Measurements from ENCODE around the gene ZNF548. TPM values are rescaled to one million over a fixed set of nuclear protein-coding genes. Genes with fewer than 3 reads are reported as not detected.

ZNF548 gene
- total RNA-seq, 1 donor from 2014 or later: 26.1 TPM

- H3K27ac Mint-ChIP-seq (ENCODE audit: unreplicated experiment): no peak within 1 kb of the TSS
- peak; percentile 86 for DNase-seq (ENCODE audit: low spot score)
- H3K27me3 Mint-ChIP-seq (ENCODE audit: unreplicated experiment): no peaks in the 10 kb centered on the region
- H3K4me1 Mint-ChIP-seq (ENCODE audit: unreplicated experiment): peaks cover 5% of the 10 kb centered on the region
- peak within 1 kb of the TSS; percentile 91 for H3K4me3 Mint-ChIP-seq (ENCODE audit: unreplicated experiment)
- H3K9me3 Mint-ChIP-seq (ENCODE audit: unreplicated experiment): no peaks in the 10 kb centered on the region
- TF ChIP-seq CTCF (IDR thresholded peaks at IDR 0.05; ENCODE audit: unreplicated experiment): no peak
- H3K36me3 Mint-ChIP-seq (ENCODE audit: low read depth, unreplicated experiment): peaks cover 16% of the 10 kb centered on the region
These were observed 21.4 kb downstream of the ZNF548 start, which contains the start of gene ZNF17 for GRCh38 chr19:57410877-57411671. ZNF17 (plus strand) TSS chr19:57411161; CDS start chr19:57413616, 2,455 bp downstream.

- Mint-ChIP-seq H3K27me3 (ENCODE audit: unreplicated experiment) (no peaks in the 10 kb centered on the region), H3K4me1 (ENCODE audit: unreplicated experiment) (no peaks in the 10 kb centered on the region), H3K36me3 (ENCODE audit: low read depth, unreplicated experiment) (peaks cover 29% of the 10 kb centered on the region)
These were observed 29.8 kb downstream of the ZNF548 start for GRCh38 chr19:57419439-57419838.

GRCh38 chr19:57421037-57421436, 31.4 kb downstream of the ZNF548 start:
- Mint-ChIP-seq H3K27ac (ENCODE audit: unreplicated experiment) (no peak overlapping the region), H3K9me3 (ENCODE audit: unreplicated experiment) (no peaks in the 10 kb centered on the region), H3K4me1 (ENCODE audit: unreplicated experiment) (no peaks in the 10 kb centered on the region), H3K27me3 (ENCODE audit: unreplicated experiment) (no peaks in the 10 kb centered on the region), H3K36me3 (ENCODE audit: low read depth, unreplicated experiment) (peaks cover 17% of the 10 kb centered on the region), H3K4me3 (ENCODE audit: unreplicated experiment) (no peak overlapping the region)
- DNase-seq (ENCODE audit: low spot score): no peak
- TF ChIP-seq CTCF (IDR thresholded peaks at IDR 0.05; ENCODE audit: unreplicated experiment): no peak

More at GRCh38 chr19:57419439-57419838, 29.8 kb downstream of the ZNF548 start:
- Mint-ChIP-seq H3K9me3 (ENCODE audit: unreplicated experiment) (no peaks in the 10 kb centered on the region), H3K4me3 (ENCODE audit: unreplicated experiment) (no peak overlapping the region), H3K27ac (ENCODE audit: unreplicated experiment) (no peak overlapping the region)
- TF ChIP-seq CTCF (IDR thresholded peaks at IDR 0.05; ENCODE audit: unreplicated experiment): no peak
- DNase-seq (ENCODE audit: low spot score): no peak

GRCh38 chr19:57434386-57435061, 44.9 kb downstream of the ZNF548 start:
- Mint-ChIP-seq H3K27ac (ENCODE audit: unreplicated experiment) (peak overlapping the region; percentile 93), H3K4me3 (ENCODE audit: unreplicated experiment) (peak overlapping the region; percentile 98), H3K36me3 (ENCODE audit: low read depth, unreplicated experiment) (peaks cover 34% of the 10 kb centered on the region), H3K4me1 (ENCODE audit: unreplicated experiment) (peaks cover 24% of the 10 kb centered on the region), H3K27me3 (ENCODE audit: unreplicated experiment) (peaks cover 13% of the 10 kb centered on the region), H3K9me3 (ENCODE audit: unreplicated experiment) (no peaks in the 10 kb centered on the region)
- DNase-seq (ENCODE audit: low spot score): peak; percentile 13
- no peak for TF ChIP-seq CTCF (IDR thresholded peaks at IDR 0.05; ENCODE audit: unreplicated experiment)
